GM12878 (cell line): ENCODE measurements around the gene CYP2J2. TPM values are rescaled to one million over a fixed set of nuclear protein-coding genes. Genes with fewer than 3 reads are reported as not detected.

Experiments used
- ATAC-seq: fragments of 200-7000 bp; cut with Tn5 transposase; 3 replicates; pipeline ENCODE4 v1.9.1; 2020; ENCODE audit warnings: mild to moderate bottlenecking, moderate library complexity
- BruUV-seq: library from RNA; stranded (reverse); fragments of 400-500 nt; replicated peaks from 2 replicates; lab custom pipeline; 2021; lab: Mats Ljungman, UMichigan
- CTCF ChIA-PET: fragments of 300-600 bp; sonication (Branson Sonifier 250); formaldehyde crosslinking; extraction: SDS; loops from one replicate; lab custom pipeline; 2021; ENCODE audit warnings: inconsistent platforms; lab: Yijun Ruan, JAX
- POLR2A ChIA-PET: fragments of 350-600 bp; formaldehyde crosslinking; extraction: SDS; loops from one replicate; lab custom pipeline; 2021; ENCODE audit warnings: inconsistent platforms; lab: Charles Lee
- RAD21 ChIA-PET: fragments of 300-600 bp; sonication (Branson Sonifier 250); formaldehyde crosslinking; loops from one replicate; lab custom pipeline; 2023; ENCODE audit warnings: antibody characterized with exemption; ENCODE audit not compliant: unreplicated experiment; lab: Charles Lee
- SMC1A ChIA-PET: fragments of 300-600 bp; sonication (Branson Sonifier 250); formaldehyde crosslinking; loops from one replicate; lab custom pipeline; 2023; ENCODE audit not compliant: unreplicated experiment, uncharacterized antibody; lab: Charles Lee
- DNase-seq: peaks from one replicate; pipeline ENCODE4 v3.0.0-alpha.2; 2011; ENCODE audit warnings: low read depth, low spot score
- FAIRE-seq: peaks from 3 replicates; lab custom pipeline; 2011; peaks lifted over from hg19 to GRCh38; lab: Jason Lieb, UNC
- H2AFZ ChIP-seq: 2 replicates; pipeline ENCODE4 v1.6.0; 2011; ENCODE audit warnings: low read depth, low read length, control low read depth; ENCODE audit not compliant: control insufficient read depth
- H3K27ac ChIP-seq: 2 replicates; pipeline ENCODE4 v1.5.1; 2011; ENCODE audit warnings: control low read depth; ENCODE audit not compliant: control insufficient read depth, insufficient read depth
- H3K27me3 ChIP-seq, 2 experiments: replicated peaks in 1 of 2; 2 replicates each; pipeline versions ENCODE4 v1.6.0 to v1.6.1; 2011; ENCODE audit warnings: low read length in 1 of 2; ENCODE audit not compliant: control insufficient read depth in 2 of 2, insufficient read depth in 2 of 2
- H3K36me3 ChIP-seq, 2 experiments: 2 replicates each; pipeline ENCODE4 v1.5.1; 2011; ENCODE audit warnings: low read length in 1 of 2; ENCODE audit not compliant: control insufficient read depth in 2 of 2, insufficient read depth in 2 of 2
- H3K4me1 ChIP-seq: 2 replicates; pipeline ENCODE4 v1.6.1; 2011; ENCODE audit warnings: mild to moderate bottlenecking, low read length, moderate library complexity, mixed read lengths; ENCODE audit not compliant: control insufficient read depth, insufficient read depth
- H3K4me2 ChIP-seq: 2 replicates; pipeline ENCODE4 v1.6.0; 2011; ENCODE audit warnings: control low read depth; ENCODE audit not compliant: control insufficient read depth, insufficient read depth
- H3K4me3 ChIP-seq: fragments of 200-600 bp; sonication (generic); 2 replicates; pipeline ENCODE4 v1.5.1; 2016
- H3K79me2 ChIP-seq: 2 replicates; pipeline ENCODE4 v1.6.0; 2011; ENCODE audit warnings: low read length; ENCODE audit not compliant: control insufficient read depth, insufficient read depth
- H3K9ac ChIP-seq: 2 replicates; pipeline ENCODE4 v1.8.0; 2011; ENCODE audit warnings: low read length, control low read depth, mixed read lengths; ENCODE audit not compliant: control insufficient read depth, insufficient read depth
- H3K9me3 ChIP-seq: replicated peaks from 3 replicates; pipeline ENCODE4 v1.5.1; 2011; ENCODE audit warnings: mild to moderate bottlenecking, low read length; ENCODE audit not compliant: control insufficient read depth, insufficient read depth
- H4K20me1 ChIP-seq: 2 replicates; pipeline ENCODE4 v1.6.0; 2011; ENCODE audit not compliant: control insufficient read depth, insufficient read depth
- ATF3 ChIP-seq: IDR thresholded peaks from 2 replicates; pipeline ENCODE4 v1.6.1; 2011; ENCODE audit warnings: low read depth, mild to moderate bottlenecking, low read length, moderate library complexity, borderline replicate concordance; ENCODE audit errors: extremely low read depth
- BCLAF1 ChIP-seq: fragments of 450-650 bp; IDR thresholded peaks from 2 replicates; pipeline ENCODE4 v1.6.1; 2017; ENCODE audit warnings: antibody characterized with exemption, mild to moderate bottlenecking, moderate library complexity
- CHD4 ChIP-seq: fragments of 200-600 bp; sonication (generic); IDR thresholded peaks from 2 replicates; pipeline ENCODE4 v1.6.1; 2016; ENCODE audit warnings: mild to moderate bottlenecking
- E2F8 ChIP-seq: fragments of 450-650 bp; IDR thresholded peaks from 2 replicates; pipeline ENCODE4 v1.6.1; 2018; ENCODE audit warnings: mild to moderate bottlenecking, low read depth, moderate library complexity; ENCODE audit not compliant: partially characterized antibody
- EED ChIP-seq: sonication (generic); IDR thresholded peaks from 2 replicates; pipeline ENCODE4 v1.6.1; 2016; ENCODE audit warnings: antibody characterized with exemption, low read depth
- EP300 ChIP-seq, 2 experiments: fragments of 150-350 bp in 1 of 2; IDR thresholded peaks; 2 replicates each; pipeline ENCODE4 v1.6.1; 2011 to 2012; ENCODE audit warnings: low read depth in 2 of 2, low read length in 2 of 2, borderline replicate concordance in 1 of 2, improper control_type of control experiment in 1 of 2, inconsistent platforms in 1 of 2; ENCODE audit not compliant: control insufficient read depth in 1 of 2
- ESRRA ChIP-seq: IDR thresholded peaks from 2 replicates; pipeline ENCODE4 v1.6.1; 2012; ENCODE audit warnings: mild to moderate bottlenecking, low read length, improper control_type of control experiment
- PAX8 ChIP-seq: fragments of 450-650 bp; IDR thresholded peaks from 2 replicates; pipeline ENCODE4 v1.6.1; 2017; ENCODE audit warnings: mild to moderate bottlenecking, moderate library complexity
- RBBP5 ChIP-seq: fragments of 200-600 bp; sonication (generic); conservative IDR thresholded peaks from 2 replicates; pipeline ENCODE4 v1.6.1; 2016
- RUNX3 ChIP-seq: IDR thresholded peaks from 2 replicates; pipeline ENCODE4 v1.6.1; 2012; ENCODE audit warnings: low read length, inconsistent platforms
- SRF ChIP-seq, 2 experiments: IDR thresholded peaks; 2 replicates each; pipeline ENCODE4 v1.6.1; 2011; ENCODE audit warnings: low read depth in 2 of 2, low read length in 2 of 2, mild to moderate bottlenecking in 1 of 2, moderate library complexity in 1 of 2
- TARDBP ChIP-seq: IDR thresholded peaks from 2 replicates; pipeline ENCODE4 v1.6.1; 2016; ENCODE audit warnings: borderline replicate concordance
- WGBS: methylation state at CpG from one replicate; pipeline ENCODE4 v1.1.6; 2016; ENCODE audit warnings: low lambda C conversion rate; ENCODE audit not compliant: insufficient replicate concordance, insufficient coverage; ENCODE audit errors: missing lambda C conversion rate; 5-methylcytosine and 5-hydroxymethylcytosine counted together
- in situ Hi-C: fragments of 300-500 bp; cut with MboI; formaldehyde crosslinking; loops from 9 replicates; pipeline ENCODE4 v1.14.3; 2018; ENCODE audit warnings: mixed read lengths
- intact Hi-C: fragments of 100-400 bp; cut with micrococcal nuclease; formaldehyde crosslinking; loops from one replicate; pipeline ENCODE4 v1.14.2; 2022; ENCODE audit not compliant: unreplicated experiment
- polyA plus RNA-seq, 11 experiments: library from polyadenylated mRNA; depleted of rRNA in 4 of 11; unstranded in 6 of 11; stranded (reverse) in 5 of 11; fragments of >200 nt; fragmentation: Nextera tagmentation in 4 of 11; fragmentation: Illumina TruSeq in 1 of 11; extraction: Ambion mirVana in 4 of 11; extraction: Trizol in 1 of 11; gene quantifications; 1 replicate in 1 of 11; 2 replicates in 10 of 11; pipeline versions ENCODE4 v1.2.1 to v1.2.3, GENCODE V29; 2011 to 2016; ENCODE audit warnings: inconsistent platforms in 2 of 11, missing spikeins in 2 of 11, low read depth in 1 of 11
- total RNA-seq, 4 experiments: library from RNA; depleted of rRNA in 3 of 4; stranded (reverse); fragments of >200 nt in 3 of 4; fragmentation: Illumina TruSeq in 1 of 4; extraction: Trizol in 1 of 4; gene quantifications; 2 replicates each; pipeline versions ENCODE4 v1.2.1 to v1.2.3, GENCODE V29; 2013 to 2021

CYP2J2 gene
- total and polyA plus RNA-seq, 10 of the 15 experiments (the other 5 are each of a cell fraction or from before 2014, with no cell fraction given), result 0.06 to 0.34 (median 0.10) TPM; not detected in 3

GRCh38 chr1:59928996-59929395, 2.4 kb upstream of the CYP2J2 start:
- no peak overlapping the region for H3K4me3 ChIP-seq
- CTCF ChIA-PET, result no interaction called here
- SMC1A ChIA-PET, result no interaction called here
- in situ Hi-C loops (no loop called here), intact Hi-C loops (no loop called here)
- FAIRE-seq, result no peak
- no peak overlapping the region for H3K9ac ChIP-seq
- no peaks in the 10 kb centered on the region for H3K4me1 ChIP-seq
- DNase-seq, result no peak
- no TSS peak for BruUV-seq
- H3K9me3 ChIP-seq, result peaks cover 2% of the 10 kb centered on the region; the same call in 2 of the 3 replicates
- H4K20me1 ChIP-seq, result no peaks in the 10 kb centered on the region
- TF ChIP-seq E2F8, result no peak
- TF ChIP-seq BCLAF1, result no peak
- TF ChIP-seq SRF (IDR thresholded peaks at IDR 0.05; ENCODE audit: low read depth in 2 of 2, low read length in 2 of 2), result no peak
- no peak for TF ChIP-seq PAX8
- TF ChIP-seq EED, result no peak
- TF ChIP-seq RUNX3, result no peak
- TF ChIP-seq EP300 (IDR thresholded peaks at IDR 0.05; ENCODE audit: borderline replicate concordance in 1 of 2, control insufficient read depth in 1 of 2, low read depth in 2 of 2, low read length in 2 of 2), result no peak
- TF ChIP-seq ATF3, result no peak
- no peak for TF ChIP-seq CHD4
- no peak for TF ChIP-seq RBBP5
- no peak for TF ChIP-seq ESRRA
- TF ChIP-seq TARDBP, result no peak
- H2AFZ ChIP-seq, result no peak overlapping the region
- ATAC-seq, result peak; percentile 34; the same call in 2 of the 3 replicates
- RAD21 ChIA-PET, result no interaction called here
- no peaks in the 10 kb centered on the region for H3K79me2 ChIP-seq
- peaks cover 0 to 8% of the 10 kb centered on the region in 2 experiments; a peak in 3 of 4 replicates for H3K27me3 ChIP-seq
- WGBS, result 0% methylated on average over 1 of the region's 1 CpG
- no peak overlapping the region for H3K27ac ChIP-seq
- H3K36me3 ChIP-seq, result no peaks in the 10 kb centered on the region
- POLR2A ChIA-PET, result no interaction called here
- no peak overlapping the region for H3K4me2 ChIP-seq
